Cardiac atrium fibroblast (primary cell): ENCODE results near the gene CTRL. TPM values are rescaled to one million over a fixed set of nuclear protein-coding genes. Genes with fewer than 3 reads are reported as not detected.

Source experiments
- total RNA-seq: library from RNA; depleted of rRNA; stranded (reverse); fragments of >200 nt; gene quantifications from 2 replicates; pipeline ENCODE4 v1.2.3, GENCODE V29; 2015

Gene CTRL
- total RNA-seq = 0.18 and 0.81 TPM in 2 replicates

GRCh38 chr16:67931712-67932461 lies at the start of gene CTRL:
Gene CTRL (minus strand): TSS chr16:67931862. CDS start chr16:67931852, 10 bp downstream.

GRCh38 chr16:67979955-67980678 lies 48.5 kb upstream of the CTRL start, which contains the start of gene DPEP3:
Gene DPEP3 (minus strand): TSS chr16:67980499. CDS start chr16:67980380, 119 bp downstream.

GRCh38 chr16:67968400-67969253 lies 37.0 kb upstream of the CTRL start, which contains the start of gene SLC12A4:
Gene SLC12A4 (minus strand): TSS chr16:67968637. CDS start chr16:67968553, 84 bp downstream.

GRCh38 chr16:67943619-67944504 lies 12.2 kb upstream of the CTRL start, which contains the start of gene LCAT:
Gene LCAT (minus strand): TSS chr16:67944120. CDS start chr16:67944101, 19 bp downstream.

GRCh38 chr16:67936124-67936879 lies 4.6 kb upstream of the CTRL start, which contains the start of gene PSMB10:
Gene PSMB10 (minus strand): TSS chr16:67936850. CDS start chr16:67936749, 101 bp downstream.

GRCh38 chr16:67892899-67893742 lies 38.5 kb downstream of the CTRL start, which contains the start of gene PSKH1:
Gene PSKH1 (plus strand): TSS chr16:67893254. CDS start chr16:67908750, 15,496 bp downstream.

GRCh38 chr16:67884684-67885083 lies 47.0 kb downstream of the CTRL start, which contains the start of gene NRN1L:
Gene NRN1L (plus strand): TSS chr16:67884885. CDS start chr16:67884904, 19 bp downstream.

Other genes starting within 250 kb of the CTRL start
- gene GFOD2, start 212.5 kb downstream of the CTRL start, total RNA-seq = 7.9 and 15.2 TPM in 2 replicates
- gene RANBP10, start 125.3 kb downstream of the CTRL start, total RNA-seq = 4.5 and 5.8 TPM in 2 replicates
- 0.54 and 0.97 TPM in 2 replicates for gene TSNAXIP1, start 125.0 kb downstream of the CTRL start, total RNA-seq
- 15.4 and 22.6 TPM in 2 replicates for gene THAP11, start 89.5 kb downstream of the CTRL start, total RNA-seq
- 96.6 and 177 TPM in 2 replicates for gene NUTF2, start 84.9 kb downstream of the CTRL start, total RNA-seq
- 32.6 and 42.4 TPM in 2 replicates for gene CENPT, start 84.2 kb downstream of the CTRL start, total RNA-seq
- gene EDC4, start 58.8 kb downstream of the CTRL start, total RNA-seq = 27.2 and 28.3 TPM in 2 replicates
- gene NRN1L, start 47.0 kb downstream of the CTRL start, total RNA-seq = not detected in 2 replicates
- 10.7 and 11.0 TPM in 2 replicates for gene PSKH1, start 38.6 kb downstream of the CTRL start, total RNA-seq
- gene PSMB10, start 5.0 kb upstream of the CTRL start, total RNA-seq = 40.4 and 57.8 TPM in 2 replicates
- gene LCAT, start 12.3 kb upstream of the CTRL start, total RNA-seq = 8.1 and 12.5 TPM in 2 replicates
- gene SLC12A4, start 36.8 kb upstream of the CTRL start, total RNA-seq = 46.4 and 58.3 TPM in 2 replicates
- gene DPEP3, start 48.6 kb upstream of the CTRL start, total RNA-seq = not detected in 2 replicates
- gene DPEP2, start 67.6 kb upstream of the CTRL start, total RNA-seq = not detected in 2 replicates
- not detected in 2 replicates for gene DPEP2NB, start 84.0 kb upstream of the CTRL start, total RNA-seq
- 3.2 and 6.3 TPM in 2 replicates for gene DDX28, start 91.4 kb upstream of the CTRL start, total RNA-seq
- gene DUS2, start 91.4 kb upstream of the CTRL start, total RNA-seq = 14.7 and 19.5 TPM in 2 replicates
- 17.5 and 20.3 TPM in 2 replicates for gene NFATC3, start 153.5 kb upstream of the CTRL start, total RNA-seq